Astrocyte (in vitro differentiated cells and primary cell): ENCODE data around the gene CALHM1. TPM values are rescaled to one million over a fixed set of nuclear protein-coding genes. Genes with fewer than 3 reads are reported as not detected.

ENCODE experiments used
- DNase-seq: peaks from one replicate; pipeline ENCODE4 v3.0.0-alpha.2; 2010; ENCODE audit warnings: low read depth
- FAIRE-seq: peaks from 2 replicates; lab custom pipeline; 2011; peaks lifted over from hg19 to GRCh38; lab: Jason Lieb, UNC
- H2AFZ ChIP-seq: 2 replicates; pipeline ENCODE4 v1.6.0; 2012; ENCODE audit warnings: low read depth, low read length, inconsistent platforms
- H3K27ac ChIP-seq: 2 replicates; pipeline ENCODE4 v1.5.1; 2011; ENCODE audit warnings: low read depth, low read length, inconsistent platforms
- H3K27me3 ChIP-seq: 2 replicates; pipeline ENCODE4 v1.6.0; 2011; ENCODE audit warnings: low read length, inconsistent platforms; ENCODE audit not compliant: insufficient read depth
- H3K36me3 ChIP-seq: 2 replicates; pipeline ENCODE4 v1.5.1; 2011; ENCODE audit warnings: low read length, inconsistent platforms; ENCODE audit not compliant: insufficient read depth
- H3K4me1 ChIP-seq: 2 replicates; pipeline ENCODE4 v1.5.1; 2011; ENCODE audit warnings: low read length, inconsistent platforms; ENCODE audit not compliant: insufficient read depth
- H3K4me2 ChIP-seq: 2 replicates; pipeline ENCODE4 v1.6.0; 2012; ENCODE audit warnings: low read length, inconsistent platforms
- H3K4me3 ChIP-seq: 2 replicates; pipeline ENCODE4 v1.5.1; 2011; ENCODE audit warnings: low read depth, mild to moderate bottlenecking, low read length, inconsistent platforms; ENCODE audit not compliant: insufficient read depth
- H3K79me2 ChIP-seq: 2 replicates; pipeline ENCODE4 v1.6.0; 2012; ENCODE audit warnings: mild to moderate bottlenecking, low read length, inconsistent platforms; ENCODE audit not compliant: insufficient read depth
- H3K9ac ChIP-seq: 2 replicates; pipeline ENCODE4 v1.6.0; 2012; ENCODE audit warnings: mild to moderate bottlenecking, low read length, inconsistent platforms
- H3K9me3 ChIP-seq: 2 replicates; pipeline ENCODE4 v1.5.1; 2012; ENCODE audit warnings: low read depth, mild to moderate bottlenecking, low read length, inconsistent platforms; ENCODE audit not compliant: insufficient read depth
- H4K20me1 ChIP-seq: 2 replicates; pipeline ENCODE4 v1.6.0; 2012; ENCODE audit warnings: low read length, inconsistent platforms; ENCODE audit not compliant: insufficient read depth
- H3K27ac Mint-ChIP-seq: one replicate; pipeline ENCODE4 v1.8.0; 2021; ENCODE audit warnings: mild to moderate bottlenecking, mixed read lengths; ENCODE audit not compliant: unreplicated experiment
- H3K27me3 Mint-ChIP-seq: one replicate; pipeline ENCODE4 v1.8.0; 2021; ENCODE audit warnings: low read depth, mixed read lengths; ENCODE audit not compliant: unreplicated experiment
- H3K36me3 Mint-ChIP-seq: one replicate; pipeline ENCODE4 v1.8.0; 2021; ENCODE audit warnings: low read depth, mixed read lengths; ENCODE audit not compliant: unreplicated experiment
- H3K4me1 Mint-ChIP-seq: one replicate; pipeline ENCODE4 v1.8.0; 2021; ENCODE audit warnings: low read depth, mixed read lengths; ENCODE audit not compliant: unreplicated experiment
- H3K4me3 Mint-ChIP-seq: one replicate; pipeline ENCODE4 v1.8.0; 2021; ENCODE audit warnings: mild to moderate bottlenecking, moderate library complexity, mixed read lengths; ENCODE audit not compliant: unreplicated experiment
- H3K9me3 Mint-ChIP-seq: one replicate; pipeline ENCODE4 v1.8.0; 2021; ENCODE audit warnings: mild to moderate bottlenecking, mixed read lengths; ENCODE audit not compliant: unreplicated experiment
- EZH2 ChIP-seq: IDR thresholded peaks from 2 replicates; pipeline ENCODE4 v1.6.1; 2012; ENCODE audit warnings: mild to moderate bottlenecking, low read length, inconsistent platforms; ENCODE audit not compliant: insufficient read depth
- total RNA-seq: library from RNA; stranded (reverse); gene quantifications from 2 replicates; pipeline ENCODE4 v1.2.1, GENCODE V29; 2021
- TF ChIP-seq, protein P1 (sequence below): IDR thresholded peaks from 2 replicates; pipeline ENCODE4 v1.5.1; 2011; ENCODE audit warnings: low read depth, mild to moderate bottlenecking, inconsistent platforms, low read length, moderate library complexity; ENCODE audit not compliant: insufficient read depth

The CALHM1 gene
- total RNA-seq, 1 donor from 2014 or later = not detected

DNA sequence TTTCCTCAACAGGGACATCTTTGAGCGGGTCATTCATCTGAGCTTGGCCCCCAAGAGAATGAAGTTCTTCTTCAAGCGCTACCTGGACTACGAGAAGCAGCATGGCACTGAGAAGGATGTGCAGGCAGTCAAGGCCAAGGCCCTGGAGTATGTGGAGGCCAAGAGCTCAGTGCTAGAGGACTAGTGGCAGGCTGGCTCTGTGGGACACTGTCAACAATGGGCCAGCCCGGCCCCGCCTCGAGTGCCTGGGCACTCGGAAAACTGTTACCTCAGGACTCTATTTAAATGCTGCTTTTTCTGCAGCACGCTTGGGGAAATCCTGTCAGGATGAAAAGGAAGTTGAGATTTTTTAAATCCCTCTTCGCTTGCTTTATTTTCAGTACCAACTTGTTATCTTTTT lies 13.3 kb downstream of the CALHM1 start:
- Histone ChIP-seq H2AFZ (no peak overlapping the region), H3K36me3 (peaks cover 33% of the 10 kb centered on the region), H3K9ac (no peak overlapping the region), H3K9me3 (no peaks in the 10 kb centered on the region), H3K4me1 (peaks cover 31% of the 10 kb centered on the region), H3K4me2 (no peak overlapping the region), H3K27ac (no peak overlapping the region), H3K4me3 (no peak overlapping the region), H3K79me2 (no peaks in the 10 kb centered on the region), H3K27me3 (no peaks in the 10 kb centered on the region), H4K20me1 (peaks cover 70% of the 10 kb centered on the region)
- Mint-ChIP-seq H3K36me3 (peaks cover 56% of the 10 kb centered on the region), H3K4me3 (no peak overlapping the region), H3K9me3 (no peaks in the 10 kb centered on the region), H3K27me3 (no peaks in the 10 kb centered on the region), H3K27ac (peak overlapping the region; percentile 66), H3K4me1 (peaks cover 36% of the 10 kb centered on the region)
- FAIRE-seq (no peak), DNase-seq (no peak)
- TF ChIP-seq EZH2 = no peak
- TF ChIP-seq, protein P1, sequence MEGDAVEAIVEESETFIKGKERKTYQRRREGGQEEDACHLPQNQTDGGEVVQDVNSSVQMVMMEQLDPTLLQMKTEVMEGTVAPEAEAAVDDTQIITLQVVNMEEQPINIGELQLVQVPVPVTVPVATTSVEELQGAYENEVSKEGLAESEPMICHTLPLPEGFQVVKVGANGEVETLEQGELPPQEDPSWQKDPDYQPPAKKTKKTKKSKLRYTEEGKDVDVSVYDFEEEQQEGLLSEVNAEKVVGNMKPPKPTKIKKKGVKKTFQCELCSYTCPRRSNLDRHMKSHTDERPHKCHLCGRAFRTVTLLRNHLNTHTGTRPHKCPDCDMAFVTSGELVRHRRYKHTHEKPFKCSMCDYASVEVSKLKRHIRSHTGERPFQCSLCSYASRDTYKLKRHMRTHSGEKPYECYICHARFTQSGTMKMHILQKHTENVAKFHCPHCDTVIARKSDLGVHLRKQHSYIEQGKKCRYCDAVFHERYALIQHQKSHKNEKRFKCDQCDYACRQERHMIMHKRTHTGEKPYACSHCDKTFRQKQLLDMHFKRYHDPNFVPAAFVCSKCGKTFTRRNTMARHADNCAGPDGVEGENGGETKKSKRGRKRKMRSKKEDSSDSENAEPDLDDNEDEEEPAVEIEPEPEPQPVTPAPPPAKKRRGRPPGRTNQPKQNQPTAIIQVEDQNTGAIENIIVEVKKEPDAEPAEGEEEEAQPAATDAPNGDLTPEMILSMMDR = no peak

DNA sequence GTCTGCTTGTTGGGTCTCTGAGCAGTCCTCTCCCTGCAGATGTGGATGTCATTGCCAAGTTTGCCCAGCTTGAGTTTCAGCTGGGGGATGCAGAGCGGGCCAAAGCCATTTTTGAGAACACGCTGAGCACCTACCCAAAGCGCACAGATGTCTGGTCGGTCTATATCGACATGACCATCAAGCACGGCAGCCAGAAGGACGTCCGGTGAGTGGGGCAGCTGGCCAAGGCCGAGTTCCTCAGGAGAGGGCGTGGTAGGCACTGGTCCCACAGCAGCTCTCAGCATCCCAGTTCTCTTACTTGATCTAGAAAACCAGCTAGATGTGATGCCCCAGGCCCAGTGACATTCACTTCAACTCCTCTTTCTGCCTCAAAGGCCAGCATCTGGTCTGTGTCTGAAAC lies 14.2 kb downstream of the CALHM1 start:
- H3K9me3 Mint-ChIP-seq = no peaks in the 10 kb centered on the region
- peaks cover 43% of the 10 kb centered on the region for H3K4me1 Mint-ChIP-seq
- TF ChIP-seq, protein P1 = no peak
- TF ChIP-seq EZH2 = no peak
- Histone ChIP-seq H3K9me3 (no peaks in the 10 kb centered on the region), H3K27me3 (no peaks in the 10 kb centered on the region), H3K4me1 (peaks cover 31% of the 10 kb centered on the region), H2AFZ (no peak overlapping the region), H3K36me3 (peaks cover 39% of the 10 kb centered on the region), H3K79me2 (no peaks in the 10 kb centered on the region), H3K4me2 (no peak overlapping the region), H3K9ac (no peak overlapping the region), H4K20me1 (peaks cover 65% of the 10 kb centered on the region), H3K27ac (no peak overlapping the region), H3K4me3 (no peak overlapping the region)
- H3K27me3 Mint-ChIP-seq = no peaks in the 10 kb centered on the region
- H3K4me3 Mint-ChIP-seq = no peak overlapping the region
- FAIRE-seq (no peak), DNase-seq (no peak)
- H3K36me3 Mint-ChIP-seq = peaks cover 54% of the 10 kb centered on the region
- no peak overlapping the region for H3K27ac Mint-ChIP-seq

DNA sequence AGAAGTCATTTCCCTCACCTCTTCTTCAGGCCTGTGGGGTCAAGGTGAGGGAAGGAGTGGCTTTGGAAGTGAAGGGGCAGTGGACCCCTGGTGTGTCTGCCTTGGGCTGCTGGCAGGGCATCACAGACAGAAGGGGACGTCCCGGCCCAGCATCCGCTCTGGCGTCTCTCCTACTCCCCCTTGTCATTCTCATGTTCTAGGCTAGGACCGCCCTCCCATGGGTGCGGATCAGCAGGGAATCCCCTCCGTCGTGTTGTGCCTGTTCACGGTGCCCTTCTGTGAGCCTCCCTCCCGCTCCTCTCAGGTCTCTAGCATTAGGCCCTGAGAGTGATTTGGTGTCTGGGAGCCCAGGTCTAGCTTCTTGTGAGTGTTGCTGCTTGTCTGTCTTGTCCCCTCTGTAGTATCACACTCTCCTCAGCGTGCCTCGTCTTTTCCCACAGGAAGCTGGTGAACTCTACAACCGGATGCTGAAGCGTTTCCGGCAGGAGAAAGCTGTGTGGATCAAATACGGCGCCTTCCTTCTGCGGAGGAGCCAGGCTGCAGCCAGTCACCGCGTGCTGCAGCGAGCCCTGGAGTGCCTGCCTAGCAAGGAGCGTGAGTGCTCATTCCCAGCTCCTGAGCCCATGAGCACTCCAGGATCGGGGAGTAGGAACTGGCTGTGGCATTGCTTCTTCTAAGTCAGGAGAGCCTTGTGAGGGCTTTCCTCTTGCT lies 15.1 kb downstream of the CALHM1 start:
- H3K36me3 ChIP-seq = peaks cover 46% of the 10 kb centered on the region
- H3K27me3 ChIP-seq = no peaks in the 10 kb centered on the region
- Mint-ChIP-seq H3K9me3 (no peaks in the 10 kb centered on the region), H3K4me3 (no peak overlapping the region), H3K4me1 (peaks cover 37% of the 10 kb centered on the region), H3K36me3 (peaks cover 51% of the 10 kb centered on the region), H3K27ac (no peak overlapping the region), H3K27me3 (no peaks in the 10 kb centered on the region)
- no peak overlapping the region for H3K9ac ChIP-seq
- DNase-seq (no peak), FAIRE-seq (no peak)
- H2AFZ ChIP-seq = no peak overlapping the region
- H3K79me2 ChIP-seq = no peaks in the 10 kb centered on the region
- TF ChIP-seq, protein P1 = no peak
- no peak for TF ChIP-seq EZH2
- peaks cover 58% of the 10 kb centered on the region for H4K20me1 ChIP-seq
- no peak overlapping the region for H3K4me3 ChIP-seq
- H3K9me3 ChIP-seq = no peaks in the 10 kb centered on the region
- no peak overlapping the region for H3K27ac ChIP-seq
- H3K4me2 ChIP-seq = no peak overlapping the region
- H3K4me1 ChIP-seq = peaks cover 23% of the 10 kb centered on the region
